GM12878 (cell line): ENCODE data around the gene SERTAD2. TPM values are rescaled to one million over a fixed set of nuclear protein-coding genes. Genes with fewer than 3 reads are reported as not detected.

Source experiments
- ATAC-seq: fragments of 200-7000 bp; cut with Tn5 transposase; 3 replicates; pipeline ENCODE4 v1.9.1; 2020; ENCODE audit warnings: mild to moderate bottlenecking, moderate library complexity
- BruUV-seq: library from RNA; stranded (reverse); fragments of 400-500 nt; replicated peaks from 2 replicates; lab custom pipeline; 2021; lab: Mats Ljungman, UMichigan
- CTCF ChIA-PET: fragments of 300-600 bp; sonication (Branson Sonifier 250); formaldehyde crosslinking; extraction: SDS; loops from one replicate; lab custom pipeline; 2021; ENCODE audit warnings: inconsistent platforms; lab: Yijun Ruan, JAX
- POLR2A ChIA-PET: fragments of 350-600 bp; formaldehyde crosslinking; extraction: SDS; loops from one replicate; lab custom pipeline; 2021; ENCODE audit warnings: inconsistent platforms; lab: Charles Lee
- RAD21 ChIA-PET: fragments of 300-600 bp; sonication (Branson Sonifier 250); formaldehyde crosslinking; loops from one replicate; lab custom pipeline; 2023; ENCODE audit warnings: antibody characterized with exemption; ENCODE audit not compliant: unreplicated experiment; lab: Charles Lee
- SMC1A ChIA-PET: fragments of 300-600 bp; sonication (Branson Sonifier 250); formaldehyde crosslinking; loops from one replicate; lab custom pipeline; 2023; ENCODE audit not compliant: unreplicated experiment, uncharacterized antibody; lab: Charles Lee
- DNase-seq: peaks from one replicate; pipeline ENCODE4 v3.0.0-alpha.2; 2011; ENCODE audit warnings: low read depth, low spot score
- FAIRE-seq: peaks from 3 replicates; lab custom pipeline; 2011; peaks lifted over from hg19 to GRCh38; lab: Jason Lieb, UNC
- H2AFZ ChIP-seq: 2 replicates; pipeline ENCODE4 v1.6.0; 2011; ENCODE audit warnings: low read depth, low read length, control low read depth; ENCODE audit not compliant: control insufficient read depth
- H3K27ac ChIP-seq: 2 replicates; pipeline ENCODE4 v1.5.1; 2011; ENCODE audit warnings: control low read depth; ENCODE audit not compliant: control insufficient read depth, insufficient read depth
- H3K27me3 ChIP-seq, 2 experiments: replicated peaks in 1 of 2; 2 replicates each; pipeline versions ENCODE4 v1.6.0 to v1.6.1; 2011; ENCODE audit warnings: low read length in 1 of 2; ENCODE audit not compliant: control insufficient read depth in 2 of 2, insufficient read depth in 2 of 2
- H3K36me3 ChIP-seq, 2 experiments: 2 replicates each; pipeline ENCODE4 v1.5.1; 2011; ENCODE audit warnings: low read length in 1 of 2; ENCODE audit not compliant: control insufficient read depth in 2 of 2, insufficient read depth in 2 of 2
- H3K4me1 ChIP-seq: 2 replicates; pipeline ENCODE4 v1.6.1; 2011; ENCODE audit warnings: mild to moderate bottlenecking, low read length, moderate library complexity, mixed read lengths; ENCODE audit not compliant: control insufficient read depth, insufficient read depth
- H3K4me2 ChIP-seq: 2 replicates; pipeline ENCODE4 v1.6.0; 2011; ENCODE audit warnings: control low read depth; ENCODE audit not compliant: control insufficient read depth, insufficient read depth
- H3K4me3 ChIP-seq: fragments of 200-600 bp; sonication (generic); 2 replicates; pipeline ENCODE4 v1.5.1; 2016
- H3K79me2 ChIP-seq: 2 replicates; pipeline ENCODE4 v1.6.0; 2011; ENCODE audit warnings: low read length; ENCODE audit not compliant: control insufficient read depth, insufficient read depth
- H3K9ac ChIP-seq: 2 replicates; pipeline ENCODE4 v1.8.0; 2011; ENCODE audit warnings: low read length, control low read depth, mixed read lengths; ENCODE audit not compliant: control insufficient read depth, insufficient read depth
- H3K9me3 ChIP-seq: replicated peaks from 3 replicates; pipeline ENCODE4 v1.5.1; 2011; ENCODE audit warnings: mild to moderate bottlenecking, low read length; ENCODE audit not compliant: control insufficient read depth, insufficient read depth
- H4K20me1 ChIP-seq: 2 replicates; pipeline ENCODE4 v1.6.0; 2011; ENCODE audit not compliant: control insufficient read depth, insufficient read depth
- ATF2 ChIP-seq: IDR thresholded peaks from 2 replicates; pipeline ENCODE4 v1.6.1; 2012; ENCODE audit warnings: low read length, inconsistent platforms
- RELA ChIP-seq: fragments of 450-650 bp; IDR thresholded peaks from 2 replicates; pipeline ENCODE4 v1.8.0; 2014; ENCODE audit warnings: borderline replicate concordance; ENCODE audit not compliant: partially characterized antibody
- SREBF2 ChIP-seq: IDR thresholded peaks from 2 replicates; pipeline ENCODE4 v1.6.1; 2012; ENCODE audit warnings: mild to moderate bottlenecking, low read length
- SRF ChIP-seq, 2 experiments: IDR thresholded peaks; 2 replicates each; pipeline ENCODE4 v1.6.1; 2011; ENCODE audit warnings: low read depth in 2 of 2, low read length in 2 of 2, mild to moderate bottlenecking in 1 of 2, moderate library complexity in 1 of 2
- WGBS: methylation state at CpG from one replicate; pipeline ENCODE4 v1.1.6; 2016; ENCODE audit warnings: low lambda C conversion rate; ENCODE audit not compliant: insufficient replicate concordance, insufficient coverage; ENCODE audit errors: missing lambda C conversion rate; 5-methylcytosine and 5-hydroxymethylcytosine counted together
- in situ Hi-C: fragments of 300-500 bp; cut with MboI; formaldehyde crosslinking; loops from 9 replicates; pipeline ENCODE4 v1.14.3; 2018; ENCODE audit warnings: mixed read lengths
- intact Hi-C: fragments of 100-400 bp; cut with micrococcal nuclease; formaldehyde crosslinking; loops from one replicate; pipeline ENCODE4 v1.14.2; 2022; ENCODE audit not compliant: unreplicated experiment
- polyA plus RNA-seq, 11 experiments: library from polyadenylated mRNA; depleted of rRNA in 4 of 11; unstranded in 6 of 11; stranded (reverse) in 5 of 11; fragments of >200 nt; fragmentation: Nextera tagmentation in 4 of 11; fragmentation: Illumina TruSeq in 1 of 11; extraction: Ambion mirVana in 4 of 11; extraction: Trizol in 1 of 11; gene quantifications; 1 replicate in 1 of 11; 2 replicates in 10 of 11; pipeline versions ENCODE4 v1.2.1 to v1.2.3, GENCODE V29; 2011 to 2016; ENCODE audit warnings: inconsistent platforms in 2 of 11, missing spikeins in 2 of 11, low read depth in 1 of 11
- total RNA-seq, 4 experiments: library from RNA; depleted of rRNA in 3 of 4; stranded (reverse); fragments of >200 nt in 3 of 4; fragmentation: Illumina TruSeq in 1 of 4; extraction: Trizol in 1 of 4; gene quantifications; 2 replicates each; pipeline versions ENCODE4 v1.2.1 to v1.2.3, GENCODE V29; 2013 to 2021

Gene SERTAD2
- total and polyA plus RNA-seq, 10 of the 15 experiments (the other 5 are each of a cell fraction or from before 2014, with no cell fraction given) = 7.9 to 28.7 (median 20.1) TPM

- Histone ChIP-seq H3K36me3 (peaks cover 17 to 30% of the 10 kb centered on the region in 2 experiments), H3K4me1 (peaks cover 41% of the 10 kb centered on the region), H3K27ac (no peak overlapping the region), H2AFZ (no peak overlapping the region), H3K79me2 (peaks cover 62% of the 10 kb centered on the region), H3K4me2 (no peak overlapping the region), H3K9me3 (no peaks in the 10 kb centered on the region), H3K9ac (no peak overlapping the region)
- ChIA-PET RAD21 (interaction anchor here (0.9 to 1.7 kb wide), 4 partner anchors 10 to 232 kb away, joined by 3 to 5 read pairs (median 4); partner anchors contain the start of gene AFTPH), CTCF (interaction anchor here (0.5 to 4.3 kb wide), 5 partner anchors 9 to 211 kb away, joined by 3 to 27 read pairs (median 3); no protein-coding TSS in a partner anchor), SMC1A (interaction anchor here (0.6 to 1.7 kb wide), 14 partner anchors 8 to 192 kb away, joined by 3 to 11 read pairs (median 3); no protein-coding TSS in a partner anchor), POLR2A (interaction anchor here (0.7 to 2.1 kb wide), 5 partner anchors 9 to 40 kb away, joined by 3 to 5 read pairs (median 3); no protein-coding TSS in a partner anchor)
- WGBS = 96% methylated on average over 11 of the region's 11 CpGs
- DNase-seq (no peak), FAIRE-seq (no peak)
- intact Hi-C loops = no loop called here
- TF ChIP-seq ATF2 (no peak), SREBF2 (no peak), RELA (no peak), SRF (IDR thresholded peaks at IDR 0.05; ENCODE audit: low read depth in 2 of 2, low read length in 2 of 2) (no peak)
- TF ChIP-seq, all 136 proteins: peak for 0
- TSS peak; percentile 17 for BruUV-seq
- Histone ChIP-seq H3K27me3 (no peaks in the 10 kb centered on the region), H3K4me3 (no peak overlapping the region), H4K20me1 (no peaks in the 10 kb centered on the region)
- in situ Hi-C loops = no loop called here
- no peak for ATAC-seq
Measured at GRCh38 chr2:64634345-64635267, 19.1 kb downstream of the SERTAD2 start.
